GM23248 (cell line): ENCODE results near the gene AFAP1L1. TPM values are rescaled to one million over a fixed set of nuclear protein-coding genes. Genes with fewer than 3 reads are reported as not detected.

ENCODE experiments used
- DNase-seq: peaks from one replicate; pipeline ENCODE4 v3.0.0-alpha.2; 2015
- H2AFZ ChIP-seq: fragments of 200-600 bp; sonication (generic); 2 replicates; pipeline ENCODE4 v1.6.1; 2016; ENCODE audit warnings: antibody characterized with exemption
- H3F3A ChIP-seq: fragments of 200-600 bp; sonication (generic); 2 replicates; pipeline ENCODE4 v1.6.1; 2016; ENCODE audit warnings: mild to moderate bottlenecking, antibody characterized with exemption, mixed run types; ENCODE audit not compliant: insufficient read depth
- H3K27ac ChIP-seq: fragments of 200-600 bp; sonication (generic); 2 replicates; pipeline ENCODE4 v1.5.1; 2016; ENCODE audit warnings: mild to moderate bottlenecking
- H3K27me3 ChIP-seq: fragments of 200-600 bp; sonication (generic); replicated peaks from 2 replicates; pipeline ENCODE4 v1.6.1; 2016; ENCODE audit warnings: mild to moderate bottlenecking; ENCODE audit not compliant: insufficient read depth
- H3K36me3 ChIP-seq: fragments of 200-600 bp; sonication (generic); 2 replicates; pipeline ENCODE4 v1.6.1; 2016; ENCODE audit warnings: low read depth, mild to moderate bottlenecking
- H3K4me1 ChIP-seq: fragments of 200-600 bp; sonication (generic); 2 replicates; pipeline ENCODE4 v1.6.1; 2016; ENCODE audit warnings: mild to moderate bottlenecking; ENCODE audit not compliant: insufficient read depth
- H3K4me2 ChIP-seq: fragments of 200-600 bp; sonication (generic); one replicate; pipeline ENCODE4 v1.6.1; 2016; ENCODE audit warnings: mild to moderate bottlenecking; ENCODE audit not compliant: unreplicated experiment
- H3K4me3 ChIP-seq: fragments of 200-600 bp; sonication (generic); 2 replicates; pipeline ENCODE4 v1.5.1; 2016; ENCODE audit warnings: mild to moderate bottlenecking
- H3K79me2 ChIP-seq: fragments of 200-600 bp; sonication (generic); 2 replicates; pipeline ENCODE4 v1.6.1; 2016; ENCODE audit warnings: mild to moderate bottlenecking; ENCODE audit not compliant: insufficient read depth
- H3K9ac ChIP-seq: fragments of 200-600 bp; sonication (generic); 2 replicates; pipeline ENCODE4 v1.6.1; 2016; ENCODE audit warnings: mild to moderate bottlenecking
- H3K9me2 ChIP-seq: fragments of 200-600 bp; sonication (generic); 2 replicates; pipeline ENCODE4 v1.6.1; 2016; ENCODE audit warnings: mixed run types, mild to moderate bottlenecking, moderate library complexity; ENCODE audit not compliant: insufficient read depth
- H3K9me3 ChIP-seq: fragments of 200-600 bp; sonication (generic); one replicate; pipeline ENCODE4 v1.6.1; 2017; ENCODE audit warnings: low read depth
- H4K20me1 ChIP-seq: fragments of 200-600 bp; sonication (generic); 2 replicates; pipeline ENCODE4 v1.6.0; 2016; ENCODE audit not compliant: insufficient read depth
- EZH2 ChIP-seq: fragments of 200-600 bp; sonication (generic); IDR thresholded peaks from 2 replicates; pipeline ENCODE4 v1.6.1; 2018; ENCODE audit warnings: antibody characterized with exemption, mild to moderate bottlenecking; ENCODE audit not compliant: insufficient read depth, poor library complexity, severe bottlenecking
- EZH2phosphoT487 ChIP-seq: fragments of 200-600 bp; sonication (generic); IDR thresholded peaks from 2 replicates; pipeline ENCODE4 v1.6.1; 2018; ENCODE audit warnings: antibody characterized with exemption, moderate library complexity, mild to moderate bottlenecking, low read depth; ENCODE audit not compliant: insufficient read depth
- WGBS, 2 experiments: methylation state at CpG; one replicate each; pipeline ENCODE4 v1.1.6; 2015 to 2017; ENCODE audit warnings: low lambda C conversion rate in 2 of 2, low coverage in 1 of 2; ENCODE audit errors: missing lambda C conversion rate in 2 of 2; 5-methylcytosine and 5-hydroxymethylcytosine counted together
- in situ Hi-C: fragments of 300-500 bp; cut with MboI; formaldehyde crosslinking; loops from 2 replicates; pipeline ENCODE4 v1.15.0; 2020
- polyA plus RNA-seq: library from polyadenylated mRNA; unstranded; fragments of >200 nt; fragmentation: Nextera tagmentation; extraction: Ambion mirVana; gene quantifications from 2 replicates; pipeline ENCODE4 v1.2.1, GENCODE V29; 2016
- total RNA-seq: library from RNA; depleted of rRNA; stranded (reverse); fragments of >200 nt; shearing (Covaris generic); gene quantifications from 2 replicates; pipeline ENCODE4 v1.2.3, GENCODE V29; 2014

AFAP1L1 gene
- total and polyA plus RNA-seq, 2 experiments from 2014 or later = 0.76 to 1.3 TPM

- Histone ChIP-seq H3K27ac (no peak overlapping the region), H3K9ac (no peak overlapping the region), H3K27me3 (no peaks in the 10 kb centered on the region), H3K36me3 (no peaks in the 10 kb centered on the region), H2AFZ (no peak overlapping the region), H3K9me3 (no peaks in the 10 kb centered on the region), H3K4me2 (no peak overlapping the region), H3K4me1 (no peaks in the 10 kb centered on the region), H3F3A (peaks cover 6% of the 10 kb centered on the region), H3K79me2 (no peaks in the 10 kb centered on the region), H4K20me1 (no peaks in the 10 kb centered on the region), H3K9me2 (no peaks in the 10 kb centered on the region), H3K4me3 (no peak overlapping the region)
- WGBS, 2 experiments = 74 to 79% methylated on average over 4 of the region's 4 CpGs
- in situ Hi-C loops = no loop called here
- no peak for TF ChIP-seq EZH2
- TF ChIP-seq EZH2phosphoT487 = no peak
- DNase-seq = no peak
These were observed 31.6 kb downstream of the AFAP1L1 start for GRCh38 chr5:149303210-149303609.

GRCh38 chr5:149304195-149305078 is 32.8 kb downstream of the AFAP1L1 start:
- H3K4me2 ChIP-seq = no peak overlapping the region
- no peaks in the 10 kb centered on the region for H3K27me3 ChIP-seq
- no peaks in the 10 kb centered on the region for H4K20me1 ChIP-seq
- no peak overlapping the region for H3K4me3 ChIP-seq
- no peak overlapping the region for H2AFZ ChIP-seq
- H3K27ac ChIP-seq = no peak overlapping the region
- no peaks in the 10 kb centered on the region for H3K9me2 ChIP-seq
- TF ChIP-seq EZH2phosphoT487 (no peak), EZH2 (no peak)
- no peaks in the 10 kb centered on the region for H3K4me1 ChIP-seq
- no peak for DNase-seq
- no peaks in the 10 kb centered on the region for H3K9me3 ChIP-seq
- no peaks in the 10 kb centered on the region for H3K79me2 ChIP-seq
- H3F3A ChIP-seq = peaks cover 6% of the 10 kb centered on the region
- 93 to 98% methylated on average over 7 to 11 of the region's 11 CpGs for WGBS, 2 experiments
- in situ Hi-C loops = no loop called here
- H3K9ac ChIP-seq = no peak overlapping the region
- H3K36me3 ChIP-seq = no peaks in the 10 kb centered on the region

DNA sequence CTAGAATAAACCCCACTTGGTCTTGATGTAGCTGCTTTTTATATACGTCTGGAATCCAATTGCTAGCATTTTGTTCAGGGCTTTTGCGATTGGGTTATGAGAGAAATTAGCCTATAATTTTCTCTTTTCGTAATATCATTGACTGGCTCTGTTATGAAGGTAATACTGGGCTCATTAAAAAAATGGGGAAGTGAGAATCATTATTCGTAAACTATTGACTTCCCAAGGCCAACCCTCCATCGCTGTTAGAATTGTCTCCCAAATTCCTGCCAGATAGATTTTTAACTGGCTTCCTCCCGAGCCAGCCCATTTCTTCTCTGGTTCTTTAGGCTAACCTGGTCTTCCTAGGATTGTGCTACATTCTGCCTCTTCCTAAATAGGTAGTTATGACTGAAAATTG is 37.7 kb downstream of the AFAP1L1 start:
- in situ Hi-C loops = no loop called here
- no peak for TF ChIP-seq EZH2phosphoT487
- no peak for TF ChIP-seq EZH2
- 90 to 95% methylated on average over 6 of the region's 6 CpGs for WGBS, 2 experiments

GRCh38 chr5:149310488-149310887 is 38.8 kb downstream of the AFAP1L1 start:
- no peaks in the 10 kb centered on the region for H3K36me3 ChIP-seq

More for the DNA sequence above, 37.7 kb downstream of the AFAP1L1 start:
- Histone ChIP-seq H3K36me3 (no peaks in the 10 kb centered on the region), H2AFZ (no peak overlapping the region), H3K4me3 (no peak overlapping the region), H3K9ac (no peak overlapping the region), H4K20me1 (no peaks in the 10 kb centered on the region), H3K9me3 (no peaks in the 10 kb centered on the region), H3K9me2 (no peaks in the 10 kb centered on the region), H3K4me1 (no peaks in the 10 kb centered on the region), H3K27me3 (no peaks in the 10 kb centered on the region), H3K4me2 (no peak overlapping the region), H3F3A (no peaks in the 10 kb centered on the region), H3K27ac (no peak overlapping the region), H3K79me2 (no peaks in the 10 kb centered on the region)
- no peak for DNase-seq

More at GRCh38 chr5:149310488-149310887, 38.8 kb downstream of the AFAP1L1 start:
- Histone ChIP-seq H2AFZ (no peak overlapping the region), H3K9ac (no peak overlapping the region), H3K27ac (no peak overlapping the region), H3K4me2 (no peak overlapping the region), H3K27me3 (no peaks in the 10 kb centered on the region), H3K79me2 (no peaks in the 10 kb centered on the region), H3F3A (no peaks in the 10 kb centered on the region), H3K4me1 (no peaks in the 10 kb centered on the region), H4K20me1 (no peaks in the 10 kb centered on the region), H3K4me3 (no peak overlapping the region), H3K9me2 (no peaks in the 10 kb centered on the region), H3K9me3 (no peaks in the 10 kb centered on the region)
- no peak for DNase-seq
- 86 to 94% methylated on average over 4 of the region's 4 CpGs for WGBS, 2 experiments
- in situ Hi-C loops = no loop called here
- no peak for TF ChIP-seq EZH2phosphoT487
